ENCODE data around the gene ZBTB48. TPM values are rescaled to one million over a fixed set of nuclear protein-coding genes. Genes with fewer than 3 reads are reported as not detected.

ZBTB48 gene
- total RNA-seq, 1 donor from 2014 or later, result 18.9 TPM

- DNase-seq (ENCODE audit: low spot score), result no peak
These were observed 7.0 kb upstream of the ZBTB48 start for GRCh38 chr1:6572653-6573383.

GRCh38 chr1:6574025-6574620, 5.7 kb upstream of the ZBTB48 start:
- DNase-seq (ENCODE audit: low spot score), result no peak

DNA sequence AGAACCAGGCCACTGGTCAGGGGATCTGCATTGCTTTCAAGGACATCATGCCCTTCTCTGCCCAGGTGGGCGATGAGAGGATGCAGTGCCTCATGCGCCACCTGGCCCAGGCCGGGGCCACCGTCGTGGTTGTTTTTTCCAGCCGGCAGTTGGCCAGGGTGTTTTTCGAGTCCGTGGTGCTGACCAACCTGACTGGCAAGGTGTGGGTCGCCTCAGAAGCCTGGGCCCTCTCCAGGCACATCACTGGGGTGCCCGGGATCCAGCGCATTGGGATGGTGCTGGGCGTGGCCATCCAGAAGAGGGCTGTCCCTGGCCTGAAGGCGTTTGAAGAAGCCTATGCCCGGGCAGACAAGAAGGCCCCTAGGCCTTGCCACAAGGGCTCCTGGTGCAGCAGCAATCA, 5.0 kb upstream of the ZBTB48 start:
- no peak for DNase-seq (ENCODE audit: low spot score)

DNA sequence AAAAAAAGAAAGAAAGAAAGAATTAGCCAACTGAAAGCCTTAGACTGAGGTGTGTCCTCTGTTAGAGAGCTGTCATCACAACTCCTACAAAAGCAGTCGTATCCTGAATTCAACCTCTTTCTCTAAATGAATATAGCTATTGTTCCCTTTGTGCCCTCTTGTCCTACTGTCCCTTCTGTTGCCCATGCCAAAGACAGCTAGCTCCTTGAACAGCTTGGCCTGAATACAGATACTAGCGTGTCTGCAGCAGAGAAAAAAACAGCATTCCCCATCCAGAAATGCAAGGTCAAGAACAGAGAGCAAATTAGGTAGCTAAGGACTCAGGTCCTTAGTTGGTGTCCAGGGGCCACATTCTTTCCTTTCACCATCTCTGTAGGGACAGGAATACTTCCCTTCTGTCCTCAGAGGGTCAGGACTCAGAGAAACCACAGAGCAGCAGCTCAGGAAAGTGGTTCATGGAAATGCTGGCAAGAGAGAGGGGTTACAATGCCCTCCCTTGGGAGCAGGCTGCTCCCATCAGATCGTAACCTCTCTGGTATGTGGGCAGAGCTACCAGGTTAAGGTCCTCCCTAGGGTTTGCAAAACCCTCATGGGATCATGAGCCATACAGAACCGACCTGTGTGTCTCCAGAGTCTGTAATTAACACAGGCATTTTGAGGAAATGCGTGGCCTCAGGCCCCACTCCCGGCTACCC, 1.8 kb upstream of the ZBTB48 start:
- DNase-seq (ENCODE audit: low spot score), result no peak

GRCh38 chr1:6578624-6579373, 995 bp upstream of the ZBTB48 start:
- DNase-seq (ENCODE audit: low spot score), result no peak

- no peak for DNase-seq (ENCODE audit: low spot score)
These were observed 362 bp downstream of the ZBTB48 start for GRCh38 chr1:6580119-6580592.

GRCh38 chr1:6580593-6581409, 1.0 kb downstream of the ZBTB48 start:
- no peak for DNase-seq (ENCODE audit: low spot score)

DNA sequence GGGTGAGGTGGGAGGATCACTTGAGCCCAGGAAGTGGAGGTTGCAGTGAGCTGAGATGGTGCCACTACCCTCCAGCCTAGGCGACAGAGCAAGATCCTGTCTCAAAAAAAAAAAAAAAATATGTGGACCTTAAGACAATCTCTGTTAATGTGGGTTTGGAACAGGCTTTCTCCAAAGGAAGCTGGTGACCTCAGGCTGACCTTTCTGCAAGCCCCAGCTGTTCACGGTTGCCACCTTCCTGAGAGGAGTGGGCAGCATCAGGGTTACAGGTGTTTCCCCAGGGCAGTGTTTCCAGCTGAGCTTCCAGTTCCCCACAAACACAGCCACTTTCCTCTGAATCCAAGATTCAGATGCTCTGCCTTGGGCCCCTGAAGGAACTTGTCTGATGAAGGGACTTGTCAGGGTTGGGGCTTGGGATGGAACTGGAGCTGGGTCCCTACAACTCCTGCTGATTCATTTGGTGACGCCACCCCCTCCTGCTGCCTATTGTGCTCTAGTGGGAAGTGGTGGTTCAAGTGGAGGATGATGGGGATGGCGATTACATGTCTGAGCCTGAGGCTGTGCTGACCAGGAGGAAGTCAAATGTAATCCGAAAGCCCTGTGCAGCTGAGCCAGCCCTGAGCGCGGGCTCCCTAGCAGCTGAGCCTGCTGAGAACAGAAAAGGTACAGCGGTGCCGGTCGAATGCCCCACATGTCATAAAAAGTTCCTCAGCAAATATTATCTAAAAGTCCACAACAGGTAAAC, 1.9 kb downstream of the ZBTB48 start:
- no peak for DNase-seq (ENCODE audit: low spot score)

DNA sequence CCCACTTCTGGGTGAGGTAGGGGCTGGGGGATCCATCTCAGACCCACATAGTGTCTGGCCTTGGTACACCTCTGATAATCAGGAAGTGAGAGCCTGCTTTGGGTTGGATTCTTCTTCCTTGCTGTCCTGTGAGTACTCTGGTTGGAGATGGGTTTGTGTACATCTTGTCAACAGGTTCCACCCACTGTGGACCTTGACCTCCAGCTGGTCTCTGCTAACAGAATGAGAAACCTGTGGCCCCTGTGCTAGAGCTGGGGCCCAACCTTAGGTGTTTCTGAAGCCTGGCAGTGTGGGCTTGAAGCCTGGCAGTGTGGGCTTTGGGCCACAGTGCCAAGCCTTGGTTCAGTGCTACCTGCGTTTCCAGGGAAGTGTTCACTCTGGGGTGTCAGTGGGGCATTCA, 2.6 kb downstream of the ZBTB48 start:
- no peak for DNase-seq (ENCODE audit: low spot score)

DNA sequence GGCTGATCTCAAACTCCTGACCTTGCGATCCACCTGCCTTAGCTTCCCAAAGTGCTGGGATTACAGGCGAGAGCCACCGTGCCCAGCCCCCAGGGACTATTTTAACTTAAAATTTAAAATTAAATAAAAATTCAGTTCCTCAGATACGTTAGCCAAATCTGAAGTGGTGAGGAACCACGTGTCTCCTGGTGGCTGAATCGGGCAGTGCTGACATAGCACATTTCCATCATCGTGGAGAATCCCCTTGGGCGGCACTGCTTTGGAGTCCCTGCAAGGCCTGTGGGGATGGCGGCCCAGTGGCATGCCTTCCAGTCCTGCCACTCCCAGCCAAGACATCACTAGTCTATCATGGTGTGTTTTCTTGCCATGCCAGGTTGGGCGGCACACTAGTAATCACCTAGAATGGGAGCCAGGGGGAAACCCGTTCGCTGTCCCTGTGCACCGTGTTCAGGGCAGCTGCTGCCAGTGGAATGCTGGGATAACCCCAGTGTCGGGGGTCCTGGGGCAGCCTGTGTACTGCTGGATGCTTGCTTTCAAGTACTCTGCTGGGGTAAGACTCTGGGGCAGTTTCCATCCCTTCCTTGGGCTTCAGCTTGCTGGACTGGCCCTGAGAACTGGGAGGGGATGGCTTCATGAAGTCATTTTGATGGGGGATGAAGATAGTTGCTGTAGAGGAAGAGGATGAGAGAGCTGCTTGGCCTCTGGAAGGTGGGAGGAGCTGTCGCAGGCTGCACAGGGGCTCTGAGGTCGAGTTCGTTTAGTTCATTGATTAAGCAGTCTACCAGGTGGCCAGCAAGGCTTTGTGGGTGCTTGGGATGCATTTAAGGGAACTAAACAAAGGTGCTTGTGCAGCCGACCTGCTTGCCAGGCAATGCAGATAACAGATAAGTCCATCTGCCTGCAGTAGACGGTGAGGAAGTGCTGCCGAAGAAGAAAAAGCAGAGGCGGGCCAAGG, 4.6 kb downstream of the ZBTB48 start:
- DNase-seq (ENCODE audit: low spot score), result no peak

- no peak for DNase-seq (ENCODE audit: low spot score)
These were observed 5.4 kb downstream of the ZBTB48 start for GRCh38 chr1:6585081-6585722.

- DNase-seq (ENCODE audit: low spot score), result no peak
These were observed 6.0 kb downstream of the ZBTB48 start for GRCh38 chr1:6585841-6586240.

DNA sequence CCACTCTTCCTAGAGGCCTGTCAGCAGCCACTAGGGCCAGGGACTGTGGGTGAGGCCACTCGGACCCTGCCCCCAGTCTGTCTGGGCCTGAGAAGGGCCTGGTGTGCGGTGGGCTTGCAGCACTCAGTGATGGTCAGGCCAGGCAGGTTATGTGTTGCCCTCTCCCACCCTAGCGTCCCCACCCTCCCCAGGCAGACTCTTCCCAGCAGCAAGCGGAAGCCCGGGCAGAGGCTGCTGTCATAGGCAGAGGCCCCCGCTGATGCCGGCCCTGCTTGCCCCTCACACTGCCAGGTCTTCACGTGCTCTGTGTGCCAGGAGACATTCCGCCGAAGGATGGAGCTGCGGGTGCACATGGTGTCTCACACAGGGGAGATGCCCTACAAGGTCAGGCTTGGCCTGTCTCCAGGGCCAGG, 6.6 kb downstream of the ZBTB48 start:
- DNase-seq (ENCODE audit: low spot score), result no peak

DNA sequence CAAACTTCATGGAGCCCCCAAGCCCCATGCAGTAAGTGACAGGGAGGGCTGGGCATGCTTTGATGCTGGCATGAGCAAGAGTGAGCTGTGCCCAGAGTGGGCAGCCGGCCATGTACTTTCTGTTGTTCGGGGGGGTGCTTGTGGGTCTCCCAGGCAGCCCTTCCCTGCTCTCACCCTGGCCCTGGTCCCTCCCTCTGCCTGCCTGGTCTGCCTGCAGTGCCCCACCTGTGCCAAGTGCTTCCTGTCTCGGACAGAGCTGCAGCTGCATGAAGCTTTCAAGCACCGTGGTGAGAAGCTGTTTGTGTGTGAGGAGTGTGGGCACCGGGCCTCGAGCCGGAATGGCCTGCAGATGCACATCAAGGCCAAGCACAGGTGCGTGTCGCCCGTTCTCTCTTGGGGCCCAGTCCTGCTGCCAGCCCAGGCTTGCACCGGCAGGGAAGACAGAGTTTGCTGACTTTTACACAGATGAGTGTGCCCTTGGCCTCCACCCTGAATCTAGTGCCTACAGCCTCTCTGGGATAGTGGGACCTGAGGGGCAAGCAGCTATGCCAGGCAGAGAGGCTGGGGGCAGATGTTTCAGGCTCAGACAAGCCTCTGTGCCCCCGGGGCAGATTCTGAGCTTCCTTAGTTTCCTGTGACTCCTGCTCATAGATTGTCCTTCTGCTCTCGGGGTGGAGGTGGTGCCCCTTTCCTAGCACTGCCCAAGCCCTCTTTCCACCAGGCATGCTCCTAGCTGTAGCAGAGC, 7.6 kb downstream of the ZBTB48 start:
- no peak for DNase-seq (ENCODE audit: low spot score)

DNA sequence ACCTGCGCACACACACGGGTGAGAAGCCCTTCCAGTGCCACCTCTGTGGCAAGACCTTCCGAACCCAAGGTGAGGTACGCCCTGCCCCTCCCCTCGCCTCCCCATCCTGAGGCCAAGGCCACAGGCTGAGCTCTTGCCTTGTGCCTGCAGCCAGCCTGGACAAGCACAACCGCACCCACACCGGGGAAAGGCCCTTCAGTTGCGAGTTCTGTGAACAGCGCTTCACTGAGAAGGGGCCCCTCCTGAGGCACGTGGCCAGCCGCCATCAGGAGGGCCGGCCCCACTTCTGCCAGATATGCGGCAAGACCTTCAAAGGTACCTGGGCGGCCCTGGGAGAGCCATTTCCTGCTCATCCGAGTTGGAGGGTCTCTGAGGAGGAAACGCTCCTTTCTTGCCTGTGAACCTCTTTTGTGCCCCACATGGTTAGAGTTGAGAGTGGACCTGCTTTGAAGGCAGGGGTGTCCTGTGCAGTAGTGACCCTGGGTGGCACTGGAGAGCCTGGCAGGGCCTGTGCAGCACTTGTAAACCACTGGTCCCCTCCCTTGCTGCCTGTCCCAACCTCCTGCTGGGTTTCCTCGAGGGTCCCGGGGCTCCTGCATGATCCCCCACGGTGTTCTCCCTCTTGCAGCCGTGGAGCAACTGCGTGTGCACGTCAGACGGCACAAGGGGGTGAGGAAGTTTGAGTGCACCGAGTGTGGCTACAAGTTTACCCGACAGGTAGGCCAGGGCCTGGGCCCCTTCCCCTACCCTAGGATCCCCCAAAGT, 8.5 kb downstream of the ZBTB48 start:
- DNase-seq (ENCODE audit: low spot score), result no peak

DNA sequence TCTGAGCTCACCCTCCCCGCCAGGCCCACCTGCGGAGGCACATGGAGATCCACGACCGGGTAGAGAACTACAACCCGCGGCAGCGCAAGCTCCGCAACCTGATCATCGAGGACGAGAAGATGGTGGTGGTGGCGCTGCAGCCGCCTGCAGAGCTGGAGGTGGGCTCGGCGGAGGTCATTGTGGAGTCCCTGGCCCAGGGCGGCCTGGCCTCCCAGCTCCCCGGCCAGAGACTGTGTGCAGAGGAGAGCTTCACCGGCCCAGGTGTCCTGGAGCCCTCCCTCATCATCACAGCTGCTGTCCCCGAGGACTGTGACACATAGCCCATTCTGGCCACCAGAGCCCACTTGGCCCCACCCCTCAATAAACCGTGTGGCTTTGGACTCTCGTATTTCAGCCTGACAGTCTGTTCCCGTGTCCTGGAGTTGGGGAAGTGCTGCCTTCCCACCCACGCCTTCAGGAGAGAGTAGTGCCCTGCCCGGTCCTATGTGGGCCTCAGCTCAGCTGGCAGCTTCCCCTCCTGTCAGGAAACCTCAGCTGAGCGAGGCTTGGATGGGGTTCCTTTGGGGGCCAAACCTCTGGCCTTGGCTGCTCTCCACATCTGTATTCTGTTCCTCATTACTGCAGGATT, 9.2 kb downstream of the ZBTB48 start:
- DNase-seq (ENCODE audit: low spot score), result no peak

Measured in mesenteric fat pad (tissue), 1 donor.